Trophoblast cell (in vitro differentiated cells and primary cell): ENCODE results near the gene HMCES.

ENCODE experiments used
- DNase-seq, 2 donors: peaks; one replicate each; pipeline ENCODE4 v3.0.0-alpha.2; 2016
- H2AFZ ChIP-seq: 2 replicates; pipeline ENCODE4 v1.6.1; 2013; ENCODE audit warnings: low read length, moderate library complexity, mild to moderate bottlenecking; ENCODE audit not compliant: insufficient read depth, poor library complexity
- H2AK5ac ChIP-seq: 2 replicates; pipeline ENCODE4 v1.6.1; 2013; ENCODE audit warnings: mild to moderate bottlenecking, low read length
- H2BK120ac ChIP-seq: 2 replicates; pipeline ENCODE4 v1.6.1; 2013; ENCODE audit warnings: low read length, mild to moderate bottlenecking, moderate library complexity; ENCODE audit not compliant: insufficient read depth, poor library complexity
- H2BK12ac ChIP-seq: 2 replicates; pipeline ENCODE4 v1.6.1; 2013; ENCODE audit warnings: mild to moderate bottlenecking, low read length, moderate library complexity
- H2BK5ac ChIP-seq: 2 replicates; pipeline ENCODE4 v1.6.1; 2013; ENCODE audit warnings: low read length, low read depth, moderate library complexity, mild to moderate bottlenecking; ENCODE audit not compliant: poor library complexity
- H3K14ac ChIP-seq: 2 replicates; pipeline ENCODE4 v1.6.1; 2013; ENCODE audit warnings: mild to moderate bottlenecking, low read length
- H3K18ac ChIP-seq: 2 replicates; pipeline ENCODE4 v1.6.1; 2013; ENCODE audit warnings: mild to moderate bottlenecking, low read length
- H3K23ac ChIP-seq: 2 replicates; pipeline ENCODE4 v1.6.1; 2013; ENCODE audit warnings: low read length
- H3K27ac ChIP-seq: 2 replicates; pipeline ENCODE4 v1.5.1; 2013; ENCODE audit warnings: low read depth, mild to moderate bottlenecking, inconsistent platforms, low read length, moderate library complexity
- H3K27me3 ChIP-seq: 2 replicates; pipeline ENCODE4 v1.6.1; 2013; ENCODE audit warnings: inconsistent platforms, mild to moderate bottlenecking, low read length, moderate library complexity; ENCODE audit not compliant: insufficient read depth
- H3K36me3 ChIP-seq, 2 experiments: 1 replicate in 1 of 2; 2 replicates in 1 of 2; pipeline ENCODE4 v1.6.1; 2013; ENCODE audit warnings: low read length in 2 of 2, mild to moderate bottlenecking in 2 of 2, moderate library complexity in 1 of 2; ENCODE audit not compliant: insufficient read depth in 2 of 2, control insufficient read depth in 1 of 2
- H3K4ac ChIP-seq: 2 replicates; pipeline ENCODE4 v1.6.1; 2013; ENCODE audit warnings: low read depth, mild to moderate bottlenecking, low read length, moderate library complexity
- H3K4me1 ChIP-seq, 2 experiments: 1 replicate in 1 of 2; 2 replicates in 1 of 2; pipeline ENCODE4 v1.6.1; 2013; ENCODE audit warnings: low read length in 2 of 2, mild to moderate bottlenecking in 2 of 2, moderate library complexity in 1 of 2; ENCODE audit not compliant: insufficient read depth in 2 of 2, control insufficient read depth in 1 of 2
- H3K4me2 ChIP-seq: 2 replicates; pipeline ENCODE4 v1.6.1; 2013; ENCODE audit warnings: inconsistent platforms, mild to moderate bottlenecking, low read length, moderate library complexity
- H3K4me3 ChIP-seq: 2 replicates; pipeline ENCODE4 v1.5.1; 2013; ENCODE audit warnings: mild to moderate bottlenecking, low read depth, low read length, inconsistent platforms
- H3K79me1 ChIP-seq: one replicate; pipeline ENCODE4 v1.6.1; 2013; ENCODE audit warnings: low read length
- H3K79me2 ChIP-seq: 2 replicates; pipeline ENCODE4 v1.6.1; 2013; ENCODE audit warnings: low read length, mild to moderate bottlenecking; ENCODE audit not compliant: control insufficient read depth, insufficient read depth, poor library complexity
- H3K9ac ChIP-seq: 2 replicates; pipeline ENCODE4 v1.6.1; 2013; ENCODE audit warnings: mild to moderate bottlenecking, low read length
- H3K9me3 ChIP-seq: 2 replicates; pipeline ENCODE4 v1.6.1; 2013; ENCODE audit warnings: low read depth, mild to moderate bottlenecking, control low read depth, inconsistent platforms, low read length; ENCODE audit not compliant: insufficient read depth
- H4K12ac ChIP-seq: 2 replicates; pipeline ENCODE4 v1.6.1; 2013; ENCODE audit warnings: low read depth, mild to moderate bottlenecking, low read length, moderate library complexity
- H4K8ac ChIP-seq: 2 replicates; pipeline ENCODE4 v1.6.1; 2013; ENCODE audit warnings: low read depth, mild to moderate bottlenecking, low read length, moderate library complexity
- H4K91ac ChIP-seq: one replicate; pipeline ENCODE4 v1.6.1; 2013; ENCODE audit warnings: low read depth, mild to moderate bottlenecking, low read length, moderate library complexity
- WGBS: extraction: QIAGEN DNeasy Blood & Tissue Kit; methylation state at CpG from one replicate; pipeline ENCODE4 v1.1.7; 2013; ENCODE audit warnings: missing lambda C conversion rate; ENCODE audit not compliant: insufficient read length, insufficient coverage; ENCODE audit errors: extremely low coverage; 5-methylcytosine and 5-hydroxymethylcytosine counted together

Gene HMCES

GRCh38 chr3:129254536-129255230 lies 24.0 kb upstream of the HMCES start:
- Histone ChIP-seq H3K79me1 (peaks cover 4% of the 10 kb centered on the region), H3K4me1 (peaks cover 4 to 6% of the 10 kb centered on the region in 2 experiments), H3K23ac (no peak overlapping the region), H4K91ac (no peak overlapping the region), H4K8ac (no peak overlapping the region), H2AFZ (no peak overlapping the region), H4K12ac (no peak overlapping the region), H3K36me3 (peaks cover 62 to 68% of the 10 kb centered on the region in 2 experiments), H3K14ac (no peak overlapping the region), H3K27ac (no peak overlapping the region), H3K18ac (no peak overlapping the region), H3K4ac (no peak overlapping the region), H3K4me3 (no peak overlapping the region), H2BK120ac (no peak overlapping the region), H3K4me2 (no peak overlapping the region), H2BK5ac (no peak overlapping the region), H3K27me3 (no peaks in the 10 kb centered on the region), H3K79me2 (peaks cover 8% of the 10 kb centered on the region), H3K9me3 (no peaks in the 10 kb centered on the region), H2BK12ac (no peak overlapping the region), H2AK5ac (no peak overlapping the region), H3K9ac (no peak overlapping the region)
- WGBS: no CpG with 5 or more reads among the region's 12 CpGs
- DNase-seq: no peak

DNA sequence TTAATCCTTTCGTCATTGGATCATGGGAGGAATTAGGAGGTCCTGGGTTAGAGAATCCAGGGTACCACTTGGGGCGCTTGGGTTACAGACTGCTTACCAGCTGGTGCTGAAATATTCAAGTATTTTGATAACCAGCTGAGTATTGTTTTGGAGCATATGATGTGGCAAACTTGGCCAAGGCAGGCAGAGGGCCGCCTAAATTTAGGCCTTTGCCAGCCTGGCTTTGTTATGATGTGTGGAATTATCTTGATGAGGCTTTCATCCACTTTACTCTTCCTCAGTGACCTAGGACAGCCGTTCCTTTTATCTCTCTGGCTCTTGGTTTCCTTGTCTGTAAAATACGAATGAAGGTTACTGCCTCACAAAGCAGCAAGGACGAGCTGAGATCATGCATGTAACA lies 22.4 kb upstream of the HMCES start:
- H3K18ac ChIP-seq: no peak overlapping the region
- H3K9ac ChIP-seq: no peak overlapping the region
- no peak overlapping the region for H3K4me2 ChIP-seq
- no peaks in the 10 kb centered on the region for H3K79me1 ChIP-seq
- no peak overlapping the region for H2AK5ac ChIP-seq
- DNase-seq: no peak
- H2BK5ac ChIP-seq: no peak overlapping the region
- H3K27ac ChIP-seq: no peak overlapping the region
- no peak overlapping the region for H2BK120ac ChIP-seq
- no peak overlapping the region for H3K23ac ChIP-seq
- no peak overlapping the region for H3K4ac ChIP-seq
- H3K79me2 ChIP-seq: no peaks in the 10 kb centered on the region
- no peaks in the 10 kb centered on the region for H3K9me3 ChIP-seq
- no peak overlapping the region for H4K8ac ChIP-seq
- no peaks in the 10 kb centered on the region for H3K4me1 ChIP-seq
- no peak overlapping the region for H3K4me3 ChIP-seq
- peaks cover 76 to 82% of the 10 kb centered on the region in 2 experiments for H3K36me3 ChIP-seq
- no peaks in the 10 kb centered on the region for H3K27me3 ChIP-seq
- no peak overlapping the region for H2AFZ ChIP-seq
- no CpG with 5 or more reads among the region's 6 CpGs for WGBS
- no peak overlapping the region for H4K12ac ChIP-seq
- no peak overlapping the region for H3K14ac ChIP-seq
- H4K91ac ChIP-seq: no peak overlapping the region
- no peak overlapping the region for H2BK12ac ChIP-seq

DNA sequence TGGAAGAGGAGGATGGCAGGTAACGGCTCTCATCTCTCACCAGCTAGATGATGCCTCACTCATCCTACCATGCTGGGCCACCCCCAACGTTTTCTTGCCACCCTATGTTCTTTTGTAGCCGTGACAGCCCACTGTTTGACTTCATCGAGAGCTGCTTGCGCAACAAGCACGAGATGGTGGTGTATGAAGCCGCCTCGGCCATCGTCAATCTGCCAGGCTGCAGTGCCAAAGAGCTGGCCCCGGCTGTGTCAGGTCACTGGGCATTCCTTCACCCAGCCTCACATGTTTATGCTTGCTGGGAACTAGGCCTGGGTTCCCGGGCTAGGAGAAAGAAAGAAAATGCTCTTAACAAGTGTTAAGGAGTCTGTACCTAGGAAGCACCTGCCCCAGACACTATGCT lies 21.1 kb upstream of the HMCES start:
- Histone ChIP-seq H3K9ac (no peak overlapping the region), H3K79me2 (no peaks in the 10 kb centered on the region)
- no CpG with 5 or more reads among the region's 11 CpGs for WGBS

GRCh38 chr3:129259612-129260477 lies 18.8 kb upstream of the HMCES start:
- no CpG with 5 or more reads among the region's 7 CpGs for WGBS
- Histone ChIP-seq H3K27ac (no peak overlapping the region), H2BK120ac (no peak overlapping the region), H3K23ac (no peak overlapping the region), H3K14ac (no peak overlapping the region), H3K4me2 (no peak overlapping the region), H3K36me3 (peaks cover 74 to 87% of the 10 kb centered on the region in 2 experiments), H4K12ac (no peak overlapping the region), H2AK5ac (no peak overlapping the region), H3K4me3 (no peak overlapping the region), H3K18ac (no peak overlapping the region), H3K9ac (no peak overlapping the region), H2BK12ac (no peak overlapping the region), H3K79me1 (no peaks in the 10 kb centered on the region), H3K27me3 (no peaks in the 10 kb centered on the region), H4K91ac (no peak overlapping the region), H4K8ac (no peak overlapping the region), H3K4me1 (peaks cover 0 to 3% of the 10 kb centered on the region in 2 experiments), H2AFZ (no peak overlapping the region), H3K79me2 (no peaks in the 10 kb centered on the region), H3K4ac (no peak overlapping the region), H3K9me3 (peaks cover 2% of the 10 kb centered on the region), H2BK5ac (no peak overlapping the region)
- no peak for DNase-seq

More for the DNA sequence above, 21.1 kb upstream of the HMCES start:
- no peak overlapping the region for H2AK5ac ChIP-seq
- DNase-seq: no peak
- no peak overlapping the region for H3K23ac ChIP-seq
- H4K91ac ChIP-seq: no peak overlapping the region
- no peaks in the 10 kb centered on the region for H3K4me1 ChIP-seq
- peaks cover 70 to 85% of the 10 kb centered on the region in 2 experiments for H3K36me3 ChIP-seq
- H3K79me1 ChIP-seq: no peaks in the 10 kb centered on the region
- no peak overlapping the region for H3K4ac ChIP-seq
- H3K4me2 ChIP-seq: no peak overlapping the region
- no peak overlapping the region for H3K14ac ChIP-seq
- H3K27me3 ChIP-seq: no peaks in the 10 kb centered on the region
- no peak overlapping the region for H2AFZ ChIP-seq
- H4K8ac ChIP-seq: no peak overlapping the region
- H3K9me3 ChIP-seq: no peaks in the 10 kb centered on the region
- H4K12ac ChIP-seq: no peak overlapping the region
- no peak overlapping the region for H3K18ac ChIP-seq
- H2BK120ac ChIP-seq: no peak overlapping the region
- H3K27ac ChIP-seq: no peak overlapping the region
- no peak overlapping the region for H3K4me3 ChIP-seq
- H2BK12ac ChIP-seq: no peak overlapping the region
- H2BK5ac ChIP-seq: no peak overlapping the region
